ENCODE data around the gene BIRC7. TPM values are rescaled to one million over a fixed set of nuclear protein-coding genes. Genes with fewer than 3 reads are reported as not detected.

BIRC7 gene
- total RNA-seq, 4 donors from 2014 or later, result 29.4 to 53.1 (median 42.2) TPM

DNA sequence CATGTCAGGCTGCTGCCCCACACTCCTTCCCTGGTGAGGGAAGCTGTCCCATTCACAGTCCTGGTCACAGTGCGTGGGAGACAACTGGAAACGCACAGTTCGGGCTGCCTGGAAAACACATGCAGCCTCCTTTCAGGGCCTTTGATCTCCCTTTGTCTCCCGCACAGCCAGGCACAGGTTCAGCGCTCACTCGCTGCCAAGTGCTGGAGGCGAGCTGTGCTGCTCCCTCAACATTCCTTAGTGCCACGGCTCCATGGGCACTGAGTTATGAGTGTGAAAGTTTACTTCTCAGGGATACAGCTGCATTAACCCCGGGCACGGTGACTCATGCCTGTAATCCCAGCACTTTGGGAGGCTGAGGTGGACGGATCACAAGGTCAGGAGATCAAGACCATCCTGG lies 28.8 kb upstream of the BIRC7 start:
- DNase-seq (ENCODE audit: low spot score in 2 of 2), result no peak
- H3K27ac ChIP-seq, result no peak overlapping the region
- H3K4me1 ChIP-seq, result peaks cover 0 to 33% (median 2%) of the 10 kb centered on the region in 4 donors
- H3K4me3 ChIP-seq, result no peak overlapping the region
- peaks cover 3 to 98% (median 24%) of the 10 kb centered on the region in 3 donors for H3K36me3 ChIP-seq
- WGBS, 2 donors, result 76 to 77% methylated on average over 7 to 11 of the region's 11 CpGs
- TF ChIP-seq CTCF (IDR thresholded peaks at IDR 0.05) (no peak), EP300 (IDR thresholded peaks at IDR 0.05) (no peak), POLR2A (IDR thresholded peaks at IDR 0.05) (no peak)
- H3K9me3 ChIP-seq, result no peaks in the 10 kb centered on the region
- no peaks in the 10 kb centered on the region for H3K27me3 ChIP-seq

DNA sequence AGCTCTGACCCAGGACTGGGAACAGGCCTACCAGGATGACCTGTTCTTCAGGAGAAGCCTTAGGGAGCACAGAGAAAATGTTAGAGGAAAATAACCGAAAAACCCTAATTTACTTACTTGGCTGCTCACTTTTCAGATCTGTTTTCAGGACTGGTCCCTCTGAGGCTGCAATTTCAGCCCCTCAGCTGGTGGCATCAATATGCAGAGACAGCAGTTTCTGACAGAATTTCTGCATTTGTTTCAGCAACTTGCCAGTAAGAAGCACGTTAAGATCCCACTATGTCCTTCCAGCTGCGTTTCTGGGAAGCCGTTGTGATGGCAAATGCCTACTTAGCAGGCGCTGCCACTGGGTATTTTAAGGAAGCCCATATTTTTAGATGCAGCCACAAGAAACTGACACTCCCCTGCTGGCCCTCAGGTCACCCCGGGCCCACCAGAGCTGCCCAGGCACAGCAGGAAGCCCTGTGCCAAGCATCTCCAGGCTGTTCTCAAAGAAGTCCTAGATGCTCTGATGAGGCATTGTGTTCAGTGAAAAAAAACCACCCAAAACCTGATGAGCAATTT lies 27.3 kb upstream of the BIRC7 start:
- 80% methylated on average over 6 of the region's 6 CpGs for WGBS, 2 donors
- no peaks in the 10 kb centered on the region for H3K9me3 ChIP-seq
- peaks cover 0 to 98% (median 16%) of the 10 kb centered on the region in 3 donors for H3K36me3 ChIP-seq

DNA sequence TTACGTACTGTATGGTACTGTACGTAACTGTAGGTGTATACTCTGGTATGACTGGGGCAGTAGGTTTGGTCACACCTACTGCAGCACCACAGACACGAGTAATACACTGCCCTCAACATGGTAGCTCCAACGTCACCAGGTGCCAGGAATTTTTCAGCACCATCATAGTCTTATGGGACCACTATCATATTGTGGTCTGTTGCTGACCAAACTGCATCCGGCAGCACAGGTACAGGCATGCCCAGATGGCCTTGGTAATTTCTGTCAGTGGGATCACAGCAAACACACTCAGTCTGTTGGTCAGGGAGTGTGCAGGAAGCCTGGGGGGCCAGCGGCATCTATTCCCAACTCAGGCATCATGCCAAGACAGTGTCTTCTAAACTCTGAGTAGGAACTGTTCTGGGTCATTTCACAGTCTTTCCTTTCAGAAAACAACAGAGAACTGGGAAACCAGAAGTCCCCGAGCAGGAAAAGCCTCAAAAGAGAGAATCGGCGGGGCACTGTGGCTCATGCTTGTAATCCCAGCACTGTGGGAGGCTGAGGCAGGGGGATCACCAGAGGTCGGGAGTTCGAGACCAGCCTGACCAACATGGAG lies 25.6 kb upstream of the BIRC7 start:
- no peak for DNase-seq (ENCODE audit: low spot score in 2 of 2)
- Histone ChIP-seq H3K27me3 (no peaks in the 10 kb centered on the region), H3K4me3 (no peak overlapping the region), H3K9me3 (no peaks in the 10 kb centered on the region), H3K36me3 (peaks cover 0 to 89% (median 7%) of the 10 kb centered on the region in 3 donors), H3K4me1 (peaks cover 0 to 64% (median 14%) of the 10 kb centered on the region in 4 donors), H3K27ac (no peak overlapping the region)
- 76 to 81% methylated on average over 11 of the region's 11 CpGs for WGBS, 2 donors
- TF ChIP-seq POLR2A (IDR thresholded peaks at IDR 0.05) (no peak), CTCF (IDR thresholded peaks at IDR 0.05) (no peak), EP300 (IDR thresholded peaks at IDR 0.05) (no peak)

More for the DNA sequence above, 27.3 kb upstream of the BIRC7 start:
- H3K27ac ChIP-seq, result no peak overlapping the region
- H3K4me3 ChIP-seq, result no peak overlapping the region
- TF ChIP-seq CTCF (IDR thresholded peaks at IDR 0.05) (no peak), POLR2A (IDR thresholded peaks at IDR 0.05) (no peak), EP300 (IDR thresholded peaks at IDR 0.05) (no peak)
- H3K4me1 ChIP-seq, result peaks cover 0 to 48% (median 9%) of the 10 kb centered on the region in 4 donors
- DNase-seq (ENCODE audit: low spot score in 2 of 2), result no peak
- H3K27me3 ChIP-seq, result no peaks in the 10 kb centered on the region

- Histone ChIP-seq H3K4me1 (peaks cover 0 to 68% (median 21%) of the 10 kb centered on the region in 4 donors), H3K27me3 (no peaks in the 10 kb centered on the region), H3K9me3 (no peaks in the 10 kb centered on the region), H3K27ac (no peak overlapping the region), H3K36me3 (peaks cover 0 to 66% (median 7%) of the 10 kb centered on the region in 3 donors), H3K4me3 (no peak overlapping the region)
- no peak for DNase-seq (ENCODE audit: low spot score in 2 of 2)
- 73 to 74% methylated on average over 5 of the region's 5 CpGs for WGBS, 2 donors
- TF ChIP-seq CTCF (IDR thresholded peaks at IDR 0.05), result no peak
- no peak for TF ChIP-seq EP300 (IDR thresholded peaks at IDR 0.05)
- no peak for TF ChIP-seq POLR2A (IDR thresholded peaks at IDR 0.05)
Measured at GRCh38 chr20:63212393-63212730, 23.3 kb upstream of the BIRC7 start.

DNA sequence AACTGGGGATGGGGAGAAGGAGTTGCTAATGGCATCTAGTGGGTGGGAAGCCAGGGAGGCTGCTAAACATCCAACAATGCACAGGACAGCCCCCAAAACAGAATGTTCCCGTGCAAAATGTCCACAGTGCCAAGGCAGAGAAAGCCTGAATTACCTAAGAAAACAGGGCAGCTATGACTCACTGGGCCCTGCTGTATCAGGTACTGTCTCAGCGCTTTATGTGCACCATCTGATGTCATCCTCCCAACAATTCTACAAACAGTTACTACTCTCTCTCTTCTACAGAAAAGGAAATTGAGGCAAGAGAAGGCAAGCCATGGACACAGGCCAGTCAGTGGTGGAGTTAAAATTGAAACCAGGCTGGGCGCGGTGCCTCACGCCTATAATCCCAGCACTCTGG lies 22.9 kb upstream of the BIRC7 start:
- no peak for TF ChIP-seq EP300 (IDR thresholded peaks at IDR 0.05)
- no peak for TF ChIP-seq CTCF (IDR thresholded peaks at IDR 0.05)
- TF ChIP-seq POLR2A (IDR thresholded peaks at IDR 0.05), result no peak
- Histone ChIP-seq H3K27me3 (no peaks in the 10 kb centered on the region), H3K27ac (no peak overlapping the region), H3K4me1 (peaks cover 0 to 68% (median 21%) of the 10 kb centered on the region in 4 donors), H3K9me3 (no peaks in the 10 kb centered on the region), H3K4me3 (no peak overlapping the region), H3K36me3 (peaks cover 0 to 62% (median 7%) of the 10 kb centered on the region in 3 donors)
- no peak for DNase-seq (ENCODE audit: low spot score in 2 of 2)
- 85 to 89% methylated on average over 5 of the region's 5 CpGs for WGBS, 2 donors

Data from tibial nerve (tissue), 4 donors.